GM21360 (cell line): ENCODE data around the gene SCD.

ENCODE experiments used
- ATAC-seq: cut with Tn5 transposase; IDR thresholded peaks from one replicate; pipeline ENCODE4 v1.9.1; 2021; ENCODE audit warnings: mild to moderate bottlenecking, moderate library complexity; ENCODE audit not compliant: unreplicated experiment

The SCD gene

DNA sequence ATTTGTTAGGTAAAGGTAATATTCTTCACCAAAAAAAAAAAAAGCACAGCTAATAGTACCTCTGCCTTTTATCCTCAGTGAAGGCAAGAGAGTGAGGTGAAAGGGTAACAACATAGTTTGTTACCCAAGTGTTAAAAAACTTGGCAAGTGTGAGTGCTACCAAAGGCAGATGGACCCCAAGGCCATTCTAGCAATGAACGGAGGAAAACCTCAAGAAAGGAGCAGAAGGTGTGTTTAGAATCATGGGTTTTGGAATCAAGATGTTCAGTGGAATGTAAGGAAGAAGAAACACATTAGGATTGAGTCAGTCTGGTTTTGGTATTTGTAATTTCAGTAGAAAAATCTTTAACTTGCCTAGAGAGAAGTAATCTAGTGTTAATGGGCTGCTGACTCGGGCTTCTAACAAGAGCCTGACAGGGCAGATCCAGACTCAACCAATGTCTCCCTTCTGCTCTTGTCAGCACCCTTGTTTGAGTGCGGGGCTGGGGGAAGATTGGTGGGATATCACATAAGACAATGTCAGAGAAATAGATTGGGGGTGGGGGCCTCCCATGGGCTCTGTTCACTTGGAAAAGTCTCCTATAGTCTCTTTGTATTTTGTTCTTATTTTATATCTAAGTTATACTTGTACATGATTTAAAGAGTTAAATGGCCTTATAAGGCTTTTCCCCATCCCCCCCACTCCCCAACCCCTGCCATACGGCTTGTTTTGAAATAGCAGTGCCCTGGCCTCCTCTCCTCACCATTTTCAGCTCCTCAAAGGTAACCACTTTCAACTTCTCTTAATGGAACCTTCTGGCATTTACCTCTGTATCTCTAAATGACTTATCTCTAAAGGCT lies 44.4 kb downstream of the SCD start:
- ATAC-seq: no peak

DNA sequence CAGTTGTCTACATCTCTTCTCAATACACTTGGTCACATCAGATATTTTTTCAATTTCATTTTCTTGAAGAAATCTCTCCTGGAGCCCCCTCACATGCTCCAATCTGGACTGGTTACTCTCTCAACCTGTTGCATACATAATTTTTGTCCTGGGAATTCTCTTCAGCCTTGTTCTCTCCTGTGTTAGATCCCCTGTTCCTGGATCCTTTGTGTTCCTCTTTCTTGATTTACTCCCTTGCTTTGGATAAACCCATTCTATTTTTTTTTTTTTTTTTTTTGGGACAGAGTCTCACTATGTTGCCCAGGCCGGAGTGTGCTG lies 45.6 kb downstream of the SCD start:
- no peak for ATAC-seq

DNA sequence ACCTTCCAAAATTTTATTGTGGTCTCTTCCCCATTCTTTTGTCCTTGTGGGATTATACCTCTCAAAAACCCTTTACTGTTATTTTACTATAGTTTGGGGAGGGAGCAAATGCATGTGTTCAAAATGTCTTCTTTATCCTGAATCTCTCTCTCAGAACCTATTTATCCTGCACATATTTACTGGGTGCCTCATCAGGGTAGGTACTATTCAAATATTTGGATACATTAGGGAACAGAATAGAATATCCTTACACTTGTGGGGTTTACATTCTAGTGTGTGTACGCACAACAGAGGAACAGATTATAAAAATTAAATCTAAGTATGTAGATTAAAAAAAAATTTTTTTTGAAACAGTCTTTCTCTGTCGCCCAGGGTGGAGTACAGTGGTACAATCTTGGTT lies 48.6 kb downstream of the SCD start:
- ATAC-seq: no peak

DNA sequence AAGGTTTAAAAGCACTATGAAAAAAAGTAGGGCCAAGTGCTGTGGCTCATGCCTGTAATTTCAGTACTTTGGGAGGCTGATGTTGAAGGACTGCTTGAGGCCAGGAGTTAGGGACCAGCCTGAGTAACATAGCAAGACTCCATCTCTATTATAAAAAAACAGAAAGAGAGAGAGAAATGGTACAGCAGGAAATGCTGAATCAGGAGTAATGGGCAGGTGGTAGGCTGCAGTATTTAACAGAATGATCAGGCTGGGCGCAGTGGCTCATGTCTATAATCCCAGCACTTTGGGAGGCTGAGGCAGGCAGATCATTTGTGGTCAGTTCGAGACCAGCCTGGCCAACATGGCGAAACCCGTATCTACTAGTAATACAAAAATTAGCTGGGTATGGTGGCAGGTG lies 49.6 kb downstream of the SCD start:
- ATAC-seq: no peak

- ATAC-seq: no peak
Measured at GRCh38 chr10:100401631-100402328, 54.7 kb downstream of the SCD start.

DNA sequence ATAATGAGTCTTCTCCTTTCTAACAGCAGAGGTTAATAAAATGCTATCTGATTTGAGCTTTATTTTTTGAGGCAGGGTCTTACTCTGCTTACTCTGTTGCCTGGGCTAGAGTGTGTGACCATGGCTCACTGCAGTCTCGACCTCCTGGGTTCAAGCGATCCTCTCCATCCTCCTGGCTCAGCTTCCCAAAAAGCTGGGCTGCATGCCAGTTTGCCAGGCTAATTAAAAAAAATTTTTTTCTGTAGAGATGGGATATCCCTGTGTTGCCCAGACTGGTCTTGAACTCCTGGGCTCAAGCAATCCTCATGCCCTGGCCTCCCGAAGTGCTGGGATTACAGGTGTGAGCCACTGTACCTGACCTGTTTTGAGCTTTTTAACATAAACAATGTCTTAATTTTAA lies 56.7 kb downstream of the SCD start:
- ATAC-seq: no peak

GRCh38 chr10:100413173-100413572 lies 66.1 kb downstream of the SCD start:
- no peak for ATAC-seq
